Measurements from ENCODE around the gene CDH4.

The CDH4 gene

GRCh38 chr20:61454053-61454452 lies 202.0 kb downstream of the CDH4 start:
- no peak overlapping the region for H3K4me3 ChIP-seq (ENCODE audit: low read length)
- no peak for TF ChIP-seq ZNF274 (IDR thresholded peaks at IDR 0.05; ENCODE audit: low read depth, low read length)

GRCh38 chr20:61455508-61456215 lies 203.6 kb downstream of the CDH4 start:
- TF ChIP-seq ZNF274 (IDR thresholded peaks at IDR 0.05; ENCODE audit: low read depth, low read length) = no peak
- H3K4me3 ChIP-seq (ENCODE audit: low read length) = no peak overlapping the region

DNA sequence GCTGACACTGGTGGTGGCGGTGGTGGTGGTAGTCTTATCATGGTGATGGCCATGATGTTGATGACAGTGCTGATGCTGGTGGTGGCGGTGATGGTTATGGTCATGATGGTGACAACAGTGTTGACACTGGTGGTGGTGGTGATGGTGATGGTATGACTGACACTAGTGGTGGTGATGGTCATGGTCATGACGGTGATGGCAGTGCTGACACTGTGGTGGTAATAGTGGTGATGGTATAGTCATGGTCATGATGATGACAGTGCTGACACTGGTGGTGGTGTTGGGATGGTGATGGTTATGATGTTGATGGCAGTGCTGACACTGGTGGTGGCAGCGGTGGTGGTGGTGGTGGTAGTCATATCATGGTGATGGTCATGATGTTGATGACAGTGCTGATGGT lies 205.7 kb downstream of the CDH4 start:
- no peak for TF ChIP-seq ZNF274 (IDR thresholded peaks at IDR 0.05; ENCODE audit: low read depth, low read length)
- H3K4me3 ChIP-seq (ENCODE audit: low read length) = no peak overlapping the region

DNA sequence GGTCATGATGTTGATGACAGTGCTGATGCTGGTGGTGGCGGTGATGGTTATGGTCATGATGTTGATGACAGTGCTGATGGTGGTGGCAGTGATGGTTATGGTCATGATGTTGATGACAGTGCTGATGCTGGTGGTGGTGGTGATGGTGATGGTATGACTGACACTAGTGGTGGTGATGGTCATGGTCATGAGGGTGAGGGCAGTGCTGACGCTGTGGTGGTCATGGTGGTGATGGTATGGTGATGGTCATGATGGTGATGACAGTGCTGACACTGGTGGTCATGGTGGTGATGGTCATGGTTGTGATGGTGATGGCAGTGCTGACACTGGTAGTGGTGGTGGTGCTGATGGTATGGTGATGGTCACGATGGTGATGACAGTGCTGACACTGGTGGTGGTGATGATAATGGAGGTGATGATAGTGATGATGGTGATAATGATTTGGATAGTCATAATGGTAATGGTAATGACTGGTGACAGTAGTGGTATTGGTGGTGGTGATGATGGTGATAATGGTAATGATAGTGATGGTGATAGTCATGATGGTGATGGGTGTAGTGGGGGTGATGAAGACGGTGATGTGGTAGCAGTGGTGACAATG lies 206.2 kb downstream of the CDH4 start:
- no peak for TF ChIP-seq ZNF274 (IDR thresholded peaks at IDR 0.05; ENCODE audit: low read depth, low read length)
- no peak overlapping the region for H3K4me3 ChIP-seq (ENCODE audit: low read length)

- no peak for TF ChIP-seq ZNF274 (IDR thresholded peaks at IDR 0.05; ENCODE audit: low read depth, low read length)
- no peak overlapping the region for H3K4me3 ChIP-seq (ENCODE audit: low read length)
Observed at GRCh38 chr20:61459266-61459665, 207.2 kb downstream of the CDH4 start.

DNA sequence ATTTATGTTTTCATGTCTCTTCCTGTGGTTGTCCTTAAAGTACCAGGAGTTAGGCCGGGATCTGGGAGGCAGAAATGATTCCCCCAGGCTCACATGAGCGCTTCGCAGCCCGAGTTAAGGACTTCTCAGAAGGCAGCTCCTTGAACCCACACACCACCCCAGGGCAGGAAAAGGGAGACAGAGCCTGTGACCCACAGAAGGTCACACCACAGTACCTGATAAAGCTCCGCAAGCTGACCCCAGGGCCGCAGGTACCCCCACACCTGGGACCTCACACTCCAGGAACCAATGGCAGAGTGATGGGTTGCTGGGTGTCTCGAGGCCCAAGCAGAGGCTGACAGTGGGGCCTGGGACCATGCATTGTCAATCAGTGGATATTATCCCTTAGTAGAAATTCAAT lies 207.6 kb downstream of the CDH4 start:
- no peak overlapping the region for H3K4me3 ChIP-seq (ENCODE audit: low read length)
- TF ChIP-seq ZNF274 (IDR thresholded peaks at IDR 0.05; ENCODE audit: low read depth, low read length) = no peak

GRCh38 chr20:61460261-61461052 lies 208.4 kb downstream of the CDH4 start:
- H3K4me3 ChIP-seq (ENCODE audit: low read length) = no peak overlapping the region
- TF ChIP-seq ZNF274 (IDR thresholded peaks at IDR 0.05; ENCODE audit: low read depth, low read length) = no peak

DNA sequence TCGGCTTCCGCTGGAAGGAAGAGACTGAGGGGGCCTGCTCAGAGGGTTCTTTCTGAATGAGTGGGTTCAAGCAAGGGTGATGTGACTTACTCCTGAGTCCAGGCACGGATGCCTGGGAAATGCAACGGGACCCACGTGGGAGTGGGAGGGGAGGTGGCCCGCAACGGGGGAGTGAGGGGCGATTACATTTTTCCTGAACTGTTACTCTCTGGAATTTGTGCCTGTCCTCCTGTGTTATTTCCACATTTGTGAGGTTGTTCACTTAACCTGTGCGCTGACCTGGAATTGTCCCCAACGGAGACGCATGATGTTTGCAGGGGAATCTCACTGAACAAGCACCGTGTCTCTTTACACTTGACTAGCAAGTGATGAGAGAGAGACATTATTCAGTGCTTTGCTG lies 209.4 kb downstream of the CDH4 start:
- no peak for TF ChIP-seq ZNF274 (IDR thresholded peaks at IDR 0.05; ENCODE audit: low read depth, low read length)
- H3K4me3 ChIP-seq (ENCODE audit: low read length) = no peak overlapping the region

DNA sequence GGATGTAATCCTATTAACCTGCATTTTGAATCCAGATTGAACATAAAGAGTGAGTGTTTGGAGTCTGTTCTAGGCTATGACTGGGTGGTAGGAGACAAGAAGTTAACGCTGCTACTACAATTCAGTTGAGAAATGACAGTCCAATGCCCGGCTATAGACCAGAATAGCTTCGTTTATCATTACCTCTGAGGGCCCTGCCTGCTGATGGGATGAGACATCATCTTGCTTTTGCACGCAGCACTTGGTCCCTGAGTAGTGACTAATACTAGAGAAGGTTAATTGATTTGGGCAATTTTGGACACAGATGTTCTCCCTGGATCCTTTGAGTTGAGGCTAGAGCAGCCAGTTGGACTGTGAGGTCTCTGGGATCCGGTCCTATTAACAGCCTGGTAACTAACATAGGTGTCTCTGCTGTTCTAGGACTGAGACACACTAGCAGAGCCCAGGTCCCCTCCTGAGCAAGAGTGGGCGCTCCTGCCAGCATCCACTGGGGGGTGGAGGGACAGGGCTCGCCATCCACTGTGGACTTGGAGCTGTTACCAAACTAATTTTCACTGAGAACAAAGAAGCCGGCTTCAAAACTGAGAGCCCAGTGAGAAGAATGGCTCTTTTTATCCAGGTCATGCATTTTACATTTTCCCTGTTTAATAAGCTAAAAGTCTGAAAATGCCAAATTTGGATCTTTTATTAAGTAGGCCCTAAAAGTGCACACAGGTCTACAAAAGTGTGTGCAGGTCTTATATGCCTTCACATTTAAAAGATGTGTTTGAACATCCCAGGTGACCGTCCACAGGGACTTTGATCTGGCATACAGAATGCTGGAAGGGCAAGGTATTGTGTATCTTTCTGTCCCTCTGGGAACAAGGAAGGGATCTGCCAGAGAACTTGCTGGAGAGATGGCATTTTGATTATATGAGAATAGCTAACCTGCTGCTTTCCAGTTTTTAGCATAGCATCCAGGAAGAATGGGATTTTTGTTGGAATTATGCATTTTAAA lies 212.5 kb downstream of the CDH4 start:
- no peak overlapping the region for H3K4me3 ChIP-seq (ENCODE audit: low read length)
- TF ChIP-seq ZNF274 (IDR thresholded peaks at IDR 0.05; ENCODE audit: low read depth, low read length) = no peak

- H3K4me3 ChIP-seq (ENCODE audit: low read length) = no peak overlapping the region
- no peak for TF ChIP-seq ZNF274 (IDR thresholded peaks at IDR 0.05; ENCODE audit: low read depth, low read length)
Observed at GRCh38 chr20:61475729-61476128, 223.7 kb downstream of the CDH4 start.

DNA sequence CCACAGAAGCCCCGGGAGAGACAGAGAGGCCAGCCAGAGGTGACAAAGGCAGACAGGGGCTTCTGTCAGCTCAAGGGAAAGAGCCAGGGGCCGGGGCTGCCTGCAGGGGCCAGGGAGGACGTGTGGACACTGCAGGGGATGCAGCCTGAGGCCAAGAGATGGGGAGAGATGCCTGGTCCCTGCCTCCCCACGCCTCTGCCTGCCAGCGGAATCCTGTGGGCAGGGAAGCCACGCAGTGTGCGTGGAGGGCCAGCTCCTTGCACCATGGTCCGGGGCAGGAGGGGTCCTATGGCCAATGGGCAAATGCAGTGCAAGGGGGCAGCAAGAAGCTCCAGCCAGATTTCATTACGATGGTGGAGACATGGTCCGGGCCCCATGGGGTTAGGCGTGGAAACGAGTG lies 224.9 kb downstream of the CDH4 start:
- no peak overlapping the region for H3K4me3 ChIP-seq (ENCODE audit: low read length)
- no peak for TF ChIP-seq ZNF274 (IDR thresholded peaks at IDR 0.05; ENCODE audit: low read depth, low read length)

- no peak overlapping the region for H3K4me3 ChIP-seq (ENCODE audit: low read length)
- no peak for TF ChIP-seq ZNF274 (IDR thresholded peaks at IDR 0.05; ENCODE audit: low read depth, low read length)
Observed at GRCh38 chr20:61477451-61477861, 225.4 kb downstream of the CDH4 start.

- no peak overlapping the region for H3K4me3 ChIP-seq (ENCODE audit: low read length)
- no peak for TF ChIP-seq ZNF274 (IDR thresholded peaks at IDR 0.05; ENCODE audit: low read depth, low read length)
Observed at GRCh38 chr20:61478094-61478493, 226.0 kb downstream of the CDH4 start.

Measured in GM08714 (cell line).